Measurements from ENCODE around the gene SLF2. TPM values are rescaled to one million over a fixed set of nuclear protein-coding genes. Genes with fewer than 3 reads are reported as not detected.

The SLF2 gene, protein sequence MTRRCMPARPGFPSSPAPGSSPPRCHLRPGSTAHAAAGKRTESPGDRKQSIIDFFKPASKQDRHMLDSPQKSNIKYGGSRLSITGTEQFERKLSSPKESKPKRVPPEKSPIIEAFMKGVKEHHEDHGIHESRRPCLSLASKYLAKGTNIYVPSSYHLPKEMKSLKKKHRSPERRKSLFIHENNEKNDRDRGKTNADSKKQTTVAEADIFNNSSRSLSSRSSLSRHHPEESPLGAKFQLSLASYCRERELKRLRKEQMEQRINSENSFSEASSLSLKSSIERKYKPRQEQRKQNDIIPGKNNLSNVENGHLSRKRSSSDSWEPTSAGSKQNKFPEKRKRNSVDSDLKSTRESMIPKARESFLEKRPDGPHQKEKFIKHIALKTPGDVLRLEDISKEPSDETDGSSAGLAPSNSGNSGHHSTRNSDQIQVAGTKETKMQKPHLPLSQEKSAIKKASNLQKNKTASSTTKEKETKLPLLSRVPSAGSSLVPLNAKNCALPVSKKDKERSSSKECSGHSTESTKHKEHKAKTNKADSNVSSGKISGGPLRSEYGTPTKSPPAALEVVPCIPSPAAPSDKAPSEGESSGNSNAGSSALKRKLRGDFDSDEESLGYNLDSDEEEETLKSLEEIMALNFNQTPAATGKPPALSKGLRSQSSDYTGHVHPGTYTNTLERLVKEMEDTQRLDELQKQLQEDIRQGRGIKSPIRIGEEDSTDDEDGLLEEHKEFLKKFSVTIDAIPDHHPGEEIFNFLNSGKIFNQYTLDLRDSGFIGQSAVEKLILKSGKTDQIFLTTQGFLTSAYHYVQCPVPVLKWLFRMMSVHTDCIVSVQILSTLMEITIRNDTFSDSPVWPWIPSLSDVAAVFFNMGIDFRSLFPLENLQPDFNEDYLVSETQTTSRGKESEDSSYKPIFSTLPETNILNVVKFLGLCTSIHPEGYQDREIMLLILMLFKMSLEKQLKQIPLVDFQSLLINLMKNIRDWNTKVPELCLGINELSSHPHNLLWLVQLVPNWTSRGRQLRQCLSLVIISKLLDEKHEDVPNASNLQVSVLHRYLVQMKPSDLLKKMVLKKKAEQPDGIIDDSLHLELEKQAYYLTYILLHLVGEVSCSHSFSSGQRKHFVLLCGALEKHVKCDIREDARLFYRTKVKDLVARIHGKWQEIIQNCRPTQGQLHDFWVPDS
- polyA plus RNA-seq = 12.7 TPM

DNA sequence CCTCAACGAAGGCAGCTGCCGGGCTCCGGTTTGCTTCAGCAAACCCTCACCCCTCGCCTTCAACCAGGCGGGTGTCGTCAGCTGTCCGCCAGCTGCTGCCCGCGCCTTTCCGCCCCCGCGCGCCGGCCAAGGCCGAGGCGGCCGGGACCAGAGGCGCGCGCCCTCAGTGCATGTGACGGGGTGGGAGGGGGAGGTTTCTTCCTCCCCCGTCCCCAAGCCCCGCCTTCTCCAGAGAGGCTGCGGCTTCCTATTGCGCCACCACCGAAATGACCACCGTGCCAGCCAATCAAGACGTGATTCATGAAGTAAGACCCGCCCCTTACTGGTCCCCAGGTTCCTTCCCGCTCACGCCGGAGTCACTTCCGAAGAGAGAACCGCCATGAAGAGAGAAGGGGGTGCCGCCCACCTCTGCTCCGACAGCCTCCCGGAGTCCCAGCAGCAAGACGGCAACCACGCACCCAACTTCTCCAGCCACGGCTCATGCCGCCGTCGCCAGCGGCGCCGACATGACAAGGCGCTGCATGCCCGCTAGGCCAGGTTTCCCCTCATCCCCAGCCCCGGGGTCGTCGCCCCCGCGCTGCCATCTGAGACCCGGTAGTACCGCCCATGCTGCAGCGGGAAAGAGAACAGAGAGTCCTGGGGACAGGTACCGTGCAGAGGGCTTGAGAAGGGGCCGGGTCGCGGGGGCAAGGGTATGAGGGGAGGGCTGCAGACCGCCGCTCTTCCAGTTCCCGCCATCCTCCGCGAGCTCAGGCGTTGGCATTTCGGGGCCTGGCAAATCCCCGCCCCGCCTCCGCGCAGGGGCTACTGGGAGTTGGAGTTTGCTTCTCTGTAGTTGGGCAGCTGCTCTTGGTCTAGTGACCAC lies at the start of gene SLF2:
SLF2 (plus strand) TSS at position 359 of the 865 bp plus-strand sequence; CDS start at position 507, 148 bp downstream.
- Mint-ChIP-seq H3K27me3 (no peaks in the 10 kb centered on the region), H3K9me3 (no peaks in the 10 kb centered on the region), H3K4me1 (peaks cover 15 to 41% (median 28%) of the 10 kb centered on the region in 3 donors), H3K27ac (peak within 1 kb of the TSS; percentile 62 to 99 (median 87)), H3K36me3 (peaks cover 2% of the 10 kb centered on the region), H3K4me3 (peak within 1 kb of the TSS; percentile 98 to 100 (median 100))

DNA sequence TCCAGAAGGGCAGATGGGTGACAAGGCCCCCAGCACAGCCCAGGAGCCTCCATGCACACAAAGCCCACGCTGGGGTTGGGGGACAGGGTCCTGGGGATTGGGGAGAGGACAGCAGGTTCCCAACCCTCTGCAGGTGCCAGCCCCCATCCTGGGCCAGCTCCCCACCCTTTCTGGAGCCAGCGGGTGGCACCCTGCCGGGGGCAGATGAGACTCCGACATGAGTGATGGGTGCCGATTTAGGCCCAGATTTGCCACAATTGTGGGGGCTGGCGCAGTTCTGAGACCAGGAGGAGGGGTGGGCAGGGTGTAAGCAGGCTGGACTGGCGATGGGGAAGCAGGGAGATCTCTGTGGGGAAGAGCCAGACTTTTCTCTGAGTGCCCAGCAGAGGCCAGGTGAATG lies 49.3 kb upstream of the SLF2 start:
- H3K36me3 Mint-ChIP-seq = no peaks in the 10 kb centered on the region
- no peak overlapping the region for H3K4me3 Mint-ChIP-seq
- peaks cover 0 to 2% (median 0%) of the 10 kb centered on the region in 3 donors for H3K9me3 Mint-ChIP-seq
- H3K4me1 Mint-ChIP-seq = peaks cover 0 to 5% (median 0%) of the 10 kb centered on the region in 3 donors
- no peak overlapping the region for H3K27ac Mint-ChIP-seq
- H3K27me3 Mint-ChIP-seq = peaks cover 52% of the 10 kb centered on the region

DNA sequence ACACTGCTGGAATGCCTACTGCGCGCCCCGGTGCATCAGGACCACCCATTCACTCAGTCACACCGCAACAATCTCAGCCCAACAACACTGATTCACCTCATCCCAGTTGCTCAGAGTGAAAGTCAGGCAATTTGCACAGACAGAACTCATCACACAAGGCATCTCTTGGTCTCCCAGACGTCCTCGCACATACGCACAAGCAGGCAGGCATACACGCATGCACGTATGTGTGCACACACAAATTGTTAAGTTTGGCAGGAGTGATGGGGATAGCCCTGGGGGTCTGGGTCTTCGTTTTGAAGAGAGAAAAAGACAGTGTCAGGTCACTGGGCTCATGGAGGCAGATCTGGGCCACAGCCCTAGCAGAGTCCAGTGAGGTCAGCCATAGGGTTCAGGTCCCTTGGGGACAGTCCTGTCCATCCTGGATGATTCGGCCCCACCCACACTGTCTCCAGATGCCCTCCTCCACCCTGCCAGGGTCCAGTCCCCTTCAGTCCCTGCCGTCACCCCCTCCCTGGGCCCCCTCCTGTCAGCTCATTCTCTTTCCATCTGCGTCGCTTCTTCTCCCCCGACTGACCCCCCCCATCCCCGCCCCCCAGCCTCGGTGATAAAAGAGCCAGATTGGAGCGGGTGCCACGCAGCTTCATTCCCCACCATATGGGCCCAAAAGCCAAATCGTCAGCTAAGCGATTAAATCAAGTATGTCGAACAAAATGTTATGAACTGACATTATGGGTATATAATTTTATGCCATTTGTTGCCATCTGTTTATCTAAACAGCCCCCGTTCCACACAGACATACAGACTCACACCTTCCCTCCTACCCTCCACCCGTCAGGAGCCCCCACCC lies 48.5 kb upstream of the SLF2 start:
- no peaks in the 10 kb centered on the region for H3K36me3 Mint-ChIP-seq
- peaks cover 0 to 5% (median 0%) of the 10 kb centered on the region in 3 donors for H3K4me1 Mint-ChIP-seq
- H3K4me3 Mint-ChIP-seq = no peak overlapping the region
- peaks cover 46% of the 10 kb centered on the region for H3K27me3 Mint-ChIP-seq
- peaks cover 0 to 2% (median 0%) of the 10 kb centered on the region in 3 donors for H3K9me3 Mint-ChIP-seq
- no peak overlapping the region for H3K27ac Mint-ChIP-seq

DNA sequence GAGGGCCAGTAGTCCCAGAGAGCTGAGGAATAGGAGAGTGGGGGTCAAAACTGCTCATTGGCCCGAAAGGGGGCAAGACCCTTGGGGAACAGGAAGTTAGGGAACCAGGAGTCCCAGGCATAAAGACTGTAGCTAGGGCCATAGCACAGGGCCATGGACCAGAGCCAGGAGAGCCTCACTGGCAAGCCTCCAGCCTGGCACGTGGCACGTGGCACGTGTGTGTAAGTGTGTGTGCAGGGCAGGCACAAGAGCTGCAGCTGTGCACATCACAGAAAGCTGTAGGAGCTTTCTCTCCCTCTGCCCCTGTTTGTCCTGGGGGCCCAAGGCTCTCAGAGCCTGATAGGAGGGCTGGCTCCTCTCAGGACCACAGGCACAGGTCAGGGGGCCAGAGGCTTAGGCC lies 47.8 kb upstream of the SLF2 start:
- Mint-ChIP-seq H3K4me3 (no peak overlapping the region), H3K27me3 (peaks cover 44% of the 10 kb centered on the region), H3K9me3 (peaks cover 0 to 2% (median 0%) of the 10 kb centered on the region in 3 donors), H3K36me3 (no peaks in the 10 kb centered on the region), H3K4me1 (peaks cover 0 to 5% (median 0%) of the 10 kb centered on the region in 3 donors), H3K27ac (no peak overlapping the region)

DNA sequence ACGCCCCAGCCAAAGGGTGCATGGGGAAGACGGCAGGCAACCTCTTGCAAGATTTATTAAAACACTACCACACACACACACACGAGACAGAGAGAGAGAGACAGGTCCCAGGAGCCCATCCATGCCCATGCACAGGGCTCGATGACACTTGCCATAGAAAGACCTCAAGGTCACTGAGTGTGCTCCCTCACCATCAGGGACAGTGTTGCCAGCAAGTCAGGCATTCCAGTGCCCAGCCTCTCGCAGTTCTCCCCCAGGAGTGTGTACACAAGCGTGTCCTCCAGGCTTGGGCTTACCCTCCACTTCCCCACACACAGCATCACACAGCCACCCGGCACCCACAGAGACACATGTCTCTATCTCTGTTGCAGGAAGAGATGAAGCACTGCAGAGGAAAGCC lies 46.8 kb upstream of the SLF2 start:
- Mint-ChIP-seq H3K9me3 (peaks cover 0 to 2% (median 0%) of the 10 kb centered on the region in 3 donors), H3K27ac (no peak overlapping the region), H3K36me3 (no peaks in the 10 kb centered on the region), H3K4me1 (peaks cover 0 to 5% (median 0%) of the 10 kb centered on the region in 3 donors), H3K4me3 (no peak overlapping the region), H3K27me3 (peaks cover 35% of the 10 kb centered on the region)

DNA sequence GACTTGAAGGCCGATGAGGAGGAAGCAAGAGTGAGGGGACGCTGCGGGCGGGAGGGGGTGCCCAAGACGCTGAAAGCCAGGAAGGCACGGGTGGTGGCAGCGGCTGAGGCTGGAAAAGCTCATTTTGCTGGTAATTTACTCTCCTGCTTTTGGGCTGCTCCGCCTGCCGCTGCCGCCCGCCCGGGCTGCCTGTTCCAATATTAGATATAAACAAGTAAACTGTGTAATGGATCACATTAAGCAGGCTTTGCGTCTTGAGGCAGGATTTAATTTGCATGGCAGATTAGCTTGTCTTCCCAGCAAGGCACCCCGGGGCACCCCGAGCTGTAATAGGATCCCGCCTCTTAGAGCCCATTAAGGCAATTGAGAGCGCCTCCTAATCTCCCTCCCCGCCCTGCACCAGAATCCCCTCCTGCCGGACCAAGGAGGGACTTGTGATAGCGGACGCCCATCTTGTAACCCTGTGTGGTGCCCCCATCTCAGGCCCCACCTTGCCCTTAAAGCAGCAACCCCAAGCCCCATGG lies 46.1 kb upstream of the SLF2 start:
- peaks cover 0 to 2% (median 0%) of the 10 kb centered on the region in 3 donors for H3K9me3 Mint-ChIP-seq

DNA sequence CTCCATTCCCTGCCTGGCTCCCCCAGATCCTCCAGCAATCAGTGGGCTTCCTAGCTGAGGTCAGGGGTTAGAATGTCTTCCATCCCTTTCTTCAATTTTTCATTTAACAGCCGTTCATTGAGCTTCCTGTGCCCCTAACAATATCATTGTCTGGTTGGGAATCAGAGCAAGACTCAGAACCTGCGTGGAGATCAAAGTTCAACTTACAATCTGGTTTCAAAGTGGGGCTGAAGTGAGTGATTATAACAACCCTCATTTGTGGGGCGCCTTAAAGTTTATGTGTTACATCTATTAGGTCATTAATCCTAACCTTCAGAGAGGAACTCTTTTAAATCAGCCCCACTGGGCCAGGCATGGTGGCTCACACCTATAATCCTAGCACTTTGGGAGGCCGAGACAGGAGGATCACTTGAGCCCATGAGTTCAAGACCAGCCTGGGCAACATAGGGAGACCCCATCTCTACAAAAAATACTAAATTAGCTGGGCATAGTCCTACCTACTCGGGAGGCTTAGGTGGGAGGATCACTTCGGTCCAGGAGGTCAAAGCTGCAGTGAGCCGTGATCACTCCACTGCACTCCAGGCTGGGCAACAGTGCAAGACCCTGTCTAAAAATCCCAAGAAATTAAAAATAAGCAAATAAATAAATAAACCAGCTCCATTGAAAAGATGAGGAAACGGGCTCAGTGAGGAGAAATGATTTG lies 45.4 kb upstream of the SLF2 start:
- peaks cover 26% of the 10 kb centered on the region for H3K27me3 Mint-ChIP-seq

More for the DNA sequence above, 46.1 kb upstream of the SLF2 start:
- Mint-ChIP-seq H3K4me3 (no peak overlapping the region), H3K27me3 (peaks cover 31% of the 10 kb centered on the region), H3K27ac (no peak overlapping the region), H3K4me1 (peaks cover 0 to 5% (median 0%) of the 10 kb centered on the region in 3 donors), H3K36me3 (no peaks in the 10 kb centered on the region)

DNA sequence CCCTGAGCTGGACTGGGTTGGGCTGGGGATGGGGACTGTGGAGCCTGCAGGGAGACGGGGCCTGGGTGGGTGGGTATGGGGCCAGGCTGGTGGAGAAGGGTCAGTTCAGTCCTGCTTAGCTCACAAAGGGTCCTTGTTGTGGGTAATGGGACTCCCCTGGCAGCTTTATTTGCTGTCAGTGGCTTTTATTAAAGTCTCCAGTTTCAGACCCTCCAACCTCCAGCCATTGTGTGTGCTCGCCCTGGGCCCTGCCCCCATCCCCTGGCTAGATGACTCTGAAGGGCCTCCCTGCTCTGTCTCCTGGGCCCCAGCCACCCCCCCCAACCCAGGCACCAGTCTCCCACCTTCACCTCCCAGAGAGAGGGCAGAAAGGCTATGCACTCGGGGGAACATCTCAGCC lies 44.4 kb upstream of the SLF2 start:
- Mint-ChIP-seq H3K27me3 (peaks cover 25% of the 10 kb centered on the region), H3K27ac (no peak overlapping the region), H3K4me3 (no peak overlapping the region), H3K36me3 (no peaks in the 10 kb centered on the region), H3K9me3 (no peaks in the 10 kb centered on the region), H3K4me1 (peaks cover 0 to 3% (median 0%) of the 10 kb centered on the region in 3 donors)

More for the DNA sequence above, 45.4 kb upstream of the SLF2 start:
- Mint-ChIP-seq H3K27ac (no peak overlapping the region), H3K4me3 (no peak overlapping the region), H3K9me3 (no peaks in the 10 kb centered on the region), H3K4me1 (peaks cover 0 to 3% (median 0%) of the 10 kb centered on the region in 3 donors), H3K36me3 (no peaks in the 10 kb centered on the region)

DNA sequence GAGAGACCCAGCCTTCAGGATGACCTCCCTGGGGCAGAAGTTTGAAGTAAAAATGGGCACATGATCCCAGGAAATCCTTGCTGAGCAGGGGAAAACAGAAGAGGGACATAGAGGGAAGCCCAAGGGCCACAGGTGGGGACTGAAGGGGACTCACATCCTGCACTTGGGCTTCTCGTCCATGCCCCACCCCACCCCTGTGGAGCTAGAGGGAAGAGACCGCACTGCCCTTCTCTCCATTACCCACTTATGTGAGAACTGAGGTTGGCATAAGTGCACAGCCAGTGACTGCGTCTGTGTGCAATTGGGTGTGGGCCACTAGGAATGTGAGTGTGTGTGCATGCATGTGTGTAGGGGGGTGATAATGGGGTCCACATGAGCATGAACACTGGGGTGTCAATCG lies 43.4 kb upstream of the SLF2 start:
- Mint-ChIP-seq H3K36me3 (no peaks in the 10 kb centered on the region), H3K4me3 (no peak overlapping the region), H3K27me3 (peaks cover 22% of the 10 kb centered on the region), H3K9me3 (no peaks in the 10 kb centered on the region), H3K27ac (no peak overlapping the region), H3K4me1 (peaks cover 0 to 3% (median 0%) of the 10 kb centered on the region in 3 donors)

DNA sequence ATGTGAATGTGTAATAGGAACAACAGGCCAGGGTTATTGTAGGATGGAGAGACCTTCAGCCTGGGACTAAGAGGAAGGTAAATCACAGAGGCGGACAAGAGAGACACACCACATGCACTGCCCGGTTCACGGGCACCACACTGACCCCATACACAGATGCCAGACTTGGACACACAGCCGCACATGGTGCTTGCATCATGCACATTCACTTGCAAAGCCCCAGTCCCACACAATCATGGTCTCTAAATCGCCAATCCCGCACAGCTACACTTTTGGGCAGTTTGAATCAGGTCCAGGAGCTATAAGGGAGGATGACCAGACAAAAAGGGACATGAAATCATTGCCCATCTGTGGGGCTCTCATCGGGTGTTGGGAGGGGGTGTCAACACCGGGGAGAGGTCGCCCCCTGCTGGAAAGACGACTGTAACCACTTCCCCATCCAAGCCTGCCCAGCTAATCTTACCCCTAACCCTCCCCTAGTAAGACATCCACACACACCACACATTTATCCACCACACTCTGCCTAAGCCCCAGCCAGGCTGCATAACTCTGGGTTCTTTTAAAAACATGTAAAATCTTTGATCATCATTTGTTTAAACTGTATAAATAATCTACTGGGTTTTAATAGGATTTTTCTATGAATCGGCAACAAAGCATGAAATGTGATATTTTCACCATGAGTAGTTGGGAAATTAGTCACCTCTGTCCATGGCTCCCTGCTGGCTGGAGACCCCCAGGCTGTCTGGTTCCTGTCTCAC lies 40.5 kb upstream of the SLF2 start:
- Mint-ChIP-seq H3K4me3 (no peak overlapping the region), H3K27ac (no peak overlapping the region), H3K9me3 (no peaks in the 10 kb centered on the region), H3K36me3 (no peaks in the 10 kb centered on the region), H3K27me3 (peaks cover 14% of the 10 kb centered on the region), H3K4me1 (no peaks in the 10 kb centered on the region)

DNA sequence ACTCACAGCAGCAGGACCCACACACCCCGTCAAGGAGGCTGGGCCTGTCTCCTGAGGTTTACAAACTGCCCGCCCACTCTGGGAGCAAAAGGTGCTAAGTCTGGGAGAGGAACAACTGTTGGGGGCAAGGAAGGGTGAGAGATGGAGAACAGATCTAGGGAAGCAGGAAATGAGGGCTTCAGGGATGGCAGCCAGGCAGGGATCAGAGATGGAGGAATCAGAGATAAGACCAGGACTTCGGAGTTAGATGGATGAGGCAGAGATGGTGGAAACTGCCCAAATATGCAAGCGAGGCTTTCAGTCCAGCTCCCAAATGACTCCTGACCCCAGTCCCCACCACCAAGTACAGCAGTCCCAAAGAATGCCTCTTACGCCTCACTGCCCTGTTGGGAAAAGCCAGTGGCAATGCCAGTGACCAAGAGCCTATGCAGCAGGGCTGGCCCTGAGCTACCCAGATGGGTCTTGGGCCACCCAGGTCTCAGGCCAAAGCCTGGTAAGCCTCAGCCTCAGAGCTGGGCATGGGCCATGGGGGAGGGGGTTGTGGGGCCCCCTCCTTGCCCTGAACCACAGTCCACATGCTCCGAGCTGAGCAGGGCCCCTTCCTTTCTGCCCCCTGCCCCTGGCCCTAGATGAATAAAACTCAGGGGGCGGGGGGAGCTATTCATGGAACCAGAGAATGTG lies 39.5 kb upstream of the SLF2 start:
- no peaks in the 10 kb centered on the region for H3K9me3 Mint-ChIP-seq
- H3K27ac Mint-ChIP-seq = no peak overlapping the region
- H3K4me1 Mint-ChIP-seq = no peaks in the 10 kb centered on the region
- peak overlapping the region in 1 of 4 donors; percentile 47 for H3K4me3 Mint-ChIP-seq
- no peaks in the 10 kb centered on the region for H3K36me3 Mint-ChIP-seq
- peaks cover 14% of the 10 kb centered on the region for H3K27me3 Mint-ChIP-seq

All from IgD-negative memory B cell (primary cell).